Testis (tissue), 5 donors: Measurements from ENCODE around the gene FBXO39. TPM values are rescaled to one million over a fixed set of nuclear protein-coding genes. Genes with fewer than 3 reads are reported as not detected.
"Not testable (repeated sequence)": the region's sequence is repeated elsewhere in the genome, so short reads cannot be mapped to it uniquely, and the experiment has no call there.

Experiments used
- DNase-seq: peaks from one replicate; pipeline ENCODE4 v3.0.0-alpha.2; 2019
- H3K27ac ChIP-seq, 2 donors: fragments of 200-600 bp; sonication (generic); one replicate each; pipeline ENCODE4 v1.5.1; 2019
- H3K27me3 ChIP-seq: fragments of 200-600 bp; sonication (generic); one replicate; pipeline ENCODE4 v1.5.1; 2019
- H3K36me3 ChIP-seq: fragments of 200-600 bp; sonication (generic); one replicate; pipeline ENCODE4 v1.5.1; 2017; ENCODE audit warnings: low read depth; ENCODE audit errors: missing control alignments
- H3K4me1 ChIP-seq: fragments of 200-600 bp; sonication (generic); one replicate; pipeline ENCODE4 v1.5.1; 2019
- H3K4me3 ChIP-seq, 2 donors: fragments of 200-600 bp; sonication (generic); one replicate each; pipeline ENCODE4 v1.5.1; 2017 to 2019
- H3K9me3 ChIP-seq: fragments of 200-600 bp; sonication (generic); one replicate; pipeline ENCODE4 v1.5.1; 2017
- POLR2A ChIP-seq: fragments of 450-650 bp; IDR thresholded peaks from one replicate; pipeline ENCODE4 v1.6.1; 2017; ENCODE audit warnings: antibody characterized with exemption, mild to moderate bottlenecking, moderate library complexity
- WGBS, 2 donors: methylation state at CpG; one replicate each; pipeline ENCODE4 v1.1.5; 2018; 5-methylcytosine and 5-hydroxymethylcytosine counted together
- intact Hi-C: fragments of 100-400 bp; cut with DNase I; formaldehyde crosslinking; loops from one replicate; pipeline ENCODE4 v1.15.1; 2023; ENCODE audit warnings: low total_unique reads
- long read RNA-seq, 2 donors: transcript quantifications; one replicate each; lab custom pipeline, GENCODE V29; 2026
- polyA plus RNA-seq: library from polyadenylated mRNA; stranded (reverse); fragments of 350-450 nt; fragmentation: Illumina TruSeq; extraction: RNeasy Lipid Tissue Mini Kit (QIAGEN cat#74804); gene quantifications from one replicate; pipeline ENCODE4 v1.2.3, GENCODE V29; 2014; ENCODE audit warnings: low read depth, low replicate concordance; ENCODE audit not compliant: insufficient read depth
- total RNA-seq, 2 donors: library from RNA; depleted of rRNA; stranded (reverse); fragments of >200 nt; gene quantifications; one replicate each; pipeline ENCODE4 v1.2.3, GENCODE V29; 2016
- TF ChIP-seq, protein P1 (sequence below), 3 experiments: fragments of 450-650 bp in 2 of 3; fragments of 200-600 bp in 1 of 3; sonication (generic) in 1 of 3; IDR thresholded peaks; one replicate each; pipeline ENCODE4 v1.5.1; 2016 to 2019; ENCODE audit warnings: antibody characterized with exemption in 3 of 3, mild to moderate bottlenecking in 2 of 3, moderate library complexity in 1 of 3

FBXO39 gene
- total RNA-seq (10 to 100 TPM; 19.9 to 46.9 TPM), polyA plus RNA-seq (62.0 TPM)
- long read RNA-seq, donor 1 = 0 reads
- long read RNA-seq, donor 2 = 0 reads

GRCh38 chr17:6775871-6776405 is at the start of gene FBXO39:
Gene FBXO39 (plus strand): TSS chr17:6776215. CDS start chr17:6779869, 3,654 bp downstream.
- intact Hi-C loops = no loop called here
- H3K27ac ChIP-seq = no peak within 1 kb of the TSS

DNA sequence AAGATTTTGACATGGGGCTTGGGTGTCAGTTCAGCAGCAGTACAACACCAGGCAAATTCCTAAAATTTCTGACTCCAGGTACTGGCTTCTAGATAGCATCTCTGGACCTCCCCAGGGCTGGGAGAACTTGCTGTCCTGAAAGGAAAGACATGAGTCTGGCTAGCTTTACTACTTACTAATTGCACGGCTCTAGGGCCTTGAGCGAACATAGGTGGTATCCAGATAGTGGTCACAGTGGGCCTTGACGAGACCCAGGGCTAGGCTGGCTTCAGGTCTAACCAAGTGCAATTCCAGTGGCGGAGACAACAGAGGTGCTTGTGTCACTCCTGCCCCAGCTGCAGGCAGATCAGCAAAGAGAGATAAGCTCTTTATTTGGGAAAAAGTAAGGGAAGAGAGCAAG is 46.5 kb upstream of the FBXO39 start:
- no peak overlapping the region for H3K4me3 ChIP-seq
- no peak for TF ChIP-seq POLR2A
- TF ChIP-seq, protein P1, sequence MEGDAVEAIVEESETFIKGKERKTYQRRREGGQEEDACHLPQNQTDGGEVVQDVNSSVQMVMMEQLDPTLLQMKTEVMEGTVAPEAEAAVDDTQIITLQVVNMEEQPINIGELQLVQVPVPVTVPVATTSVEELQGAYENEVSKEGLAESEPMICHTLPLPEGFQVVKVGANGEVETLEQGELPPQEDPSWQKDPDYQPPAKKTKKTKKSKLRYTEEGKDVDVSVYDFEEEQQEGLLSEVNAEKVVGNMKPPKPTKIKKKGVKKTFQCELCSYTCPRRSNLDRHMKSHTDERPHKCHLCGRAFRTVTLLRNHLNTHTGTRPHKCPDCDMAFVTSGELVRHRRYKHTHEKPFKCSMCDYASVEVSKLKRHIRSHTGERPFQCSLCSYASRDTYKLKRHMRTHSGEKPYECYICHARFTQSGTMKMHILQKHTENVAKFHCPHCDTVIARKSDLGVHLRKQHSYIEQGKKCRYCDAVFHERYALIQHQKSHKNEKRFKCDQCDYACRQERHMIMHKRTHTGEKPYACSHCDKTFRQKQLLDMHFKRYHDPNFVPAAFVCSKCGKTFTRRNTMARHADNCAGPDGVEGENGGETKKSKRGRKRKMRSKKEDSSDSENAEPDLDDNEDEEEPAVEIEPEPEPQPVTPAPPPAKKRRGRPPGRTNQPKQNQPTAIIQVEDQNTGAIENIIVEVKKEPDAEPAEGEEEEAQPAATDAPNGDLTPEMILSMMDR (IDR thresholded peaks at IDR 0.05) = no peak
- H3K27ac ChIP-seq = no peak overlapping the region
- WGBS, 2 donors = 80 to 83% methylated on average over 4 of the region's 4 CpGs
- intact Hi-C loops = no loop called here
- no peaks in the 10 kb centered on the region for H3K27me3 ChIP-seq
- H3K9me3 ChIP-seq = no peaks in the 10 kb centered on the region
- H3K4me1 ChIP-seq = no peaks in the 10 kb centered on the region
- H3K36me3 ChIP-seq = no peaks in the 10 kb centered on the region
- DNase-seq = no peak

More at GRCh38 chr17:6775871-6776405, at the start of gene FBXO39:
- H3K27me3 ChIP-seq = no peaks in the 10 kb centered on the region
- peak within 1 kb of the TSS; percentile 10 to 52 for H3K4me3 ChIP-seq
- no peaks in the 10 kb centered on the region for H3K36me3 ChIP-seq
- WGBS, 2 donors = 3 to 4% methylated on average over 31 to 42 of the region's 49 CpGs
- no peaks in the 10 kb centered on the region for H3K9me3 ChIP-seq
- no peak for DNase-seq
- no peak for TF ChIP-seq POLR2A
- TF ChIP-seq, protein P1 (IDR thresholded peaks at IDR 0.05) = no peak
- H3K4me1 ChIP-seq = peaks cover 5% of the 10 kb centered on the region

DNA sequence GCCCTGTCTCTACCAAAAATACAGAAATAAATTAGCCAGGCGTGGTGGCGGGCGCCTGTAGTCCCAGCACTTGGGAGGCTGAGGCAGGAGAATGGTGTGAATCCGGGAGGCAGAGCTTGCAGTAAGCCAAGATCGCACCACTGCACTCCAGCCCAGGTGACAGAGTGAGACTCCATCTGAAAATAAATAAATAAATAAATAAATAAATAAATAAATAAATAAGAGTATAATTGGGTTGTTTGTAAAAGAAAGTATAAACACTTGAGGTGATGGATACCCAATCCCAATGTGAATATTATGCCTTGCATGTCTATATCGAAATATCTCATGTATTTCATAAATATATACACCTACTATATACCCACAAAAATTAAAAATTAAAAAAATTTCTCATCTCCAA is 29.4 kb upstream of the FBXO39 start:
- H3K27ac ChIP-seq, DNase-seq, H3K4me3 ChIP-seq, H3K4me1 ChIP-seq, H3K36me3 ChIP-seq, intact Hi-C loops, H3K9me3 ChIP-seq, H3K27me3 ChIP-seq: not testable (repeated sequence)
- 96% methylated on average over 6 of the region's 6 CpGs for WGBS, 2 donors

GRCh38 chr17:6748617-6749016 is 27.4 kb upstream of the FBXO39 start:
- no peak for DNase-seq
- TF ChIP-seq, protein P1 (IDR thresholded peaks at IDR 0.05) = no peak
- no peak for TF ChIP-seq POLR2A
- Histone ChIP-seq H3K36me3 (no peaks in the 10 kb centered on the region), H3K27ac (no peak overlapping the region), H3K4me3 (no peak overlapping the region), H3K27me3 (no peaks in the 10 kb centered on the region), H3K4me1 (peaks cover 12% of the 10 kb centered on the region), H3K9me3 (no peaks in the 10 kb centered on the region)
- intact Hi-C loops = no loop called here

DNA sequence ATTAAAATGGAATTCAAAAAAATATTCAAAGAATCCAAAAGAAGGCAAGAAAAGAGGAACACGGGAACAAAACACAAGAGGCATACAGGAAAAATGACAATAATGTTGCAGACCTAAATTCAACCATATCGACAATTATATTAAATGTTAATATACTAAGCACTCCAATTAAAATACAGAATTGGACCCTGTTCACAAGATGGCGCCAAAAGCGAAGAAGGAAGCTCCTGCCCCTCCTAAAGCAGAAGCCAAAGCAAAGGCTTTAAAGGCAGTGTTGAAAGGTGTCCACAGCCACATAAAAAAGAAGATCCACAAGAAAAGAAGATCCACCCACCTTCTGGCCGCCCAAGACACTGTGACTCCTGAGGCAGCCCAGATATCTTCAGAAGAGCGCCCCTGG is 26.5 kb upstream of the FBXO39 start:
- no peak overlapping the region for H3K4me3 ChIP-seq
- intact Hi-C loops = no loop called here
- TF ChIP-seq, protein P1 (IDR thresholded peaks at IDR 0.05) = no peak
- TF ChIP-seq POLR2A = no peak
- H3K9me3 ChIP-seq = no peaks in the 10 kb centered on the region
- no peak for DNase-seq
- no peaks in the 10 kb centered on the region for H3K27me3 ChIP-seq
- no peaks in the 10 kb centered on the region for H3K36me3 ChIP-seq
- 91% methylated on average over 6 of the region's 6 CpGs for WGBS, 2 donors
- H3K27ac ChIP-seq = no peak overlapping the region
- H3K4me1 ChIP-seq = peaks cover 15% of the 10 kb centered on the region
